ENCODE data around the gene TTI1.

- TF ChIP-seq CTCF (IDR thresholded peaks at IDR 0.05; ENCODE audit: poor library complexity), result peak; percentile 89
- no peak for TF ChIP-seq EZH2 (IDR thresholded peaks at IDR 0.05; ENCODE audit: borderline replicate concordance)
Observed at GRCh38 chr20:38057351-38057972, 24.2 kb upstream of the TTI1 start.

Measured in hepatocyte (in vitro differentiated cells).